ENCODE results near the gene SRCIN1.
"Not testable (repeated sequence)": the region's sequence is repeated elsewhere in the genome, so short reads cannot be mapped to it uniquely, and the experiment has no call there.

SRCIN1 gene

DNA sequence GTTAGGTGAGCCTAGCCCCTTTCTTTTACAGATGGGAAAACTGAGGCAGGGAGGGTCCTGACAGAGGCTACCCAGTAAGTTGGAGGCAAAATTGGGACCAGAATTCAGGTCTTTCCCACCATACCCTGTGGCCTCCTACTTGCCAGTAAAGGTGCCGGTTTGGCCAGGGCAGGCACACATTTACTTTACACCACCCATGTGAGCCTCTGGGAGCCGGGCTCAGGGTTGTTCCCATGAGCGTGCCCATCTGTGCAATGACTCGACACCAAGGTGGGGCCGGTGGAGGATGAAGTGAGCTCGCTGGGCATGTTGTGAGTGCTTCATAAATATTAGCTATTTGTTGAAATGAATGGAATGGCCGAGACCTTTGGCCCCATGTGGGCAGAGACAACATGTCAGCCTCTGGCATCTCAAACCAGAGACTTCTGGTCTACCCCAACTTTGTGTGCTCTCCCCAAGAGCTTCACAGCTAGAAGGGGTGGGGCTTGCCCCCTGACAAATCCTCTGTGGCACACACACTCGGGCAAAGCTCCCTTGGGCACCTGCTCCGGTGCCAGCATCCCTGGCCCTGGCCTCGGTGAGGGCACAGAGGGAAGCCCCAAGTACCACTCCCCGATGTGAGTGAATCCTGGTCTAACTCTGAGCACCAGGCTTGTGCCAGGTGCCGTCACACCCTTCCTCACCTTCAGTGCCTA is 60.1 kb downstream of the SRCIN1 start:
- DNase-seq (ENCODE audit: low read depth in 2 of 2): no peak

DNA sequence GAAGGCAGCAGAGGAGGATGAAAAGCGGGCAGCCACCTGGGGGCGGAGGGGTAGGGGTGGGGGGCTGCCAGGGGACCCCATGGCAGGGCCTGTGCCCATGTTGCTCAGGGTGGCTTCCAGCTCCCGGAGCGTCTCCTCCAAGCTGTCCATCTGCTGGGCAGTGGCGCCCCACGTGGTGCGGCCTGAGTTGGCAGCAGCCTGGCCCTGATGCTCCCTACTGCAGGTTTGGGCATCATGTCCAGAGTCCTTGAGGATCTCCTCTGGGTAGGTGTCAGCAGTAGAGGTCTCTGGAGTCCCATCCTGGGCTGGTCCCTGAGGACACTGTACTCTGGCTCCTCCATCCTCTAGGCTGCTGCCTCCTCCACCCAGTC is 60.9 kb downstream of the SRCIN1 start:
- DNase-seq (ENCODE audit: low read depth in 2 of 2): no peak

DNA sequence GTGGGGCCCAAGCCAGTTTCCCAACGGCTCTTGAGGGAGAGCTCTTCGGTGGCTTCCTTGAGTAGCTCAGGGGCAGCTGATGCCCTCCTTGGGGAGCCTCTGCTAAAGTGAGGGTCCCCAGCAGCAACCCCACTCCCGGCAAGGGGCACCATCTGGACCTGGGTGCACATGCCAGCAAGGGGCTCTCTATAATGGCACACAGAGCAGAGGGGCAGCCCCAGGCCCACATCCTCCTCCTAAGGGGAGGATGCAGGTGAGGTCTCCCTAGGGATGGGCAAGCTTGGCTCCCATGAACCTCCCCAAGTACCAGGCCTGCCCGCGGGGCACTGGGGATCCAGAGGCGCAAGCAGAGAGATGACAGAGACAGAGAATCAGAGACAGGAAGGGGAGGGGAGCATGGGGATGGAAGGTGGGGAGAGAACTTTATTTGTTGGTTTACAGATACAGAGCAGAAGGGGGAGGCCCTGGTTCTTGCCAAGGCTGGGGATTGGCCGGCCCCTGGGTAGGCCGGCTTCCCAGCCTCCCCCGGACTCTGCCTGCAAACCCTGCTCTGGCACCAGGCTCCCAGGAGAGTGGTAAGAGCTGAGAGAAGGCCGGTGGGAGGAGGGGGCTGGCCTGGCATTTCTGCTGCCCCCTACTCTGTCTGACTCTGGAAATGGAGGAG is 61.4 kb downstream of the SRCIN1 start:
- no peak for DNase-seq (ENCODE audit: low read depth in 2 of 2)

DNA sequence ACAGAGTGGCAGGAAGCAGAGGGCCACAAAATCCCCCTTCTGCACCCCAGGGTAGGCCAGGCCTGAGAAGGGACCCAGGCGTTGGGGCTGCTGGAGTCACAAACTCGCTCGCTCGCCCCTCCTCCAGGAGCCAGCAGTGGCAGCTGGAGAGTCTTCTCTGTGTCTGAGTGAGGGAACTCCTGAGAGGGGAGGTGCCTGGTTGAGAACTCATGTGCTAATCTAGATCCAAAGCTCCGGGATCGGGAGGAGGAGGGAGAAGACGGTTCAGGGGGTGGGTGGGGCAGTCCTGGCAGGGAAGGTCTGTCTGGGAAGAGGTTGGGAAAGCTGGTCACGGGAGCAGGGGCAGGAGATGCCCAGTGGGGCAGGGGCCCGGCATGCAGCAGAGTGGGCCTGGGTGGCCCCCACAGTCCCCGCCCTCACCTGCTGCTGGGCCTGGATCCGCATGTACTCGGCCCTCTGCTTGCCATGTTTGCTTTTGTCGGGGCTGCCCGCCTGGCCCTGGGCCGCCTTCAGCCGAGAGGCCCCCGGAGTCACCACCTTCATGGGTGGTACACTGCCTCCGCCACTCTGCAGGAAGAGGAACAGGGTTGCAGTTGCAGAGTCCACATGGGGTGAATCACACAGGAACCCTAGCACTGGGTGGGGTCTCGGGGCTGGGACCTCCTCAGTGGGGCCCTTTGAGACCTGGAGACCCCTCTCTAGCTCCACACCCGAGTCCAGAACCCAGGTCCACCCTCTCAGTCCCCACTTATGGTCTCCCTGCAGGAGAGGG is 62.2 kb downstream of the SRCIN1 start:
- no peak for DNase-seq (ENCODE audit: low read depth in 2 of 2)

GRCh38 chr17:38542286-38542685 is 63.5 kb downstream of the SRCIN1 start:
- DNase-seq (ENCODE audit: low read depth in 2 of 2): no peak

DNA sequence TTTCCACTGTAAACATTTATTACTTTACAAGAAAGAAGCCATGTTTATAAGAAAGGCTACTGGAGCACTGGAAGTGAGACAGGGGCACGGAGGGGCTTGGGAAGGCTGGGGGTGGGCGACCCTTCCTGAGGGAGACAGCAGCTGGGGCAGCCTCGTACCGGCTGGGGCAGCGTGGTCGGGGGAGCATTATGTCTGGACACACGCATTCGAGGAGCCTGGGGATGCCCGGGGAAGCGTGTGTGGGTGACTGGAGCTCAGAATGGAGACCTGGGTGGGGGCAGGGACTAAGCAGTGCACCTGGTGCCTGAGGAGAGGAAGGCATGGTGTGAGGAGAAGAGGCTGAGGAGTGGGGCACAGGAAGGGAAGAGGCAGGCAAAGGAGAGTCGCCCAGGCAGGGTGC is 64.5 kb downstream of the SRCIN1 start:
- DNase-seq (ENCODE audit: low read depth in 2 of 2): no peak

- DNase-seq (ENCODE audit: low read depth in 2 of 2): no peak
These were observed 65.2 kb downstream of the SRCIN1 start for GRCh38 chr17:38540514-38541045.

GRCh38 chr17:38539386-38539785 is 66.4 kb downstream of the SRCIN1 start:
- DNase-seq (ENCODE audit: low read depth in 2 of 2): no peak

DNA sequence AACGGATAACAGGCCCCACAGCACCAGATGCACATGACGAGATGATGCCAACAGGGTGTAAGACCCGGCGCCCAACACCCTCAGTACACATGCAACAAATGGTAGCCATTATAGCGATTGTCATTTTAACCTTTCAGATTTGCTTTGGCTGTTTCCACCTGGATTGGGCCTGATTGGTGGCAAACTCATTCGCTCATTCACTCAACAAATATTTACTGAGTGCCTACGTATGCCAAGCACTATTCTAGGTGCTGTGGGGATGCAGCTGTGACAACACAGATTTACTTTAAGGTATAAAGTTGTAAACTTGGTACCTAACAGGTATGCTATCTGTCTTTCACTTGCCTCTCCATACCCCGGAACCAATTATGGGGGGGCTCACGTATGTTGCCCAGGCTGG is 66.8 kb downstream of the SRCIN1 start:
- DNase-seq (ENCODE audit: low read depth in 2 of 2): no peak

DNA sequence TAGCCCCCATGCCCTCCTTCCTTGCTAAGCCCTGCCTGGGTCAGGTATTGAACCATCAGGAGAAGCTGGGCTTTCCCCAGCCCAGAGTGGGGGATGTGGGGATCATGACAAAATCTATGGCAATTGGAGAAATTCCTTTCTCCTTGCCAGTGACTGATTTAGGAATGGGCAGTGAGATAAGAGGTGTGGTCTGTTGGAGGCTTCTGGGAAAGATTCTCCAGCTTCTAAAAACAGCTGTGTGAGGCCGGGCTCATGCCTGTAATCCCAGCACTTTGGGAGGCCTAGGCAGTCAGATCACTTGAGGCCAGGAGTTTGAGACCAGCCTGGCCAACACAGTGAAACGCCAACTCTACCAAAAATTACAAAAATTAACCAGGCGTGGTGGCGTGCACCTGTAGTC is 69.1 kb downstream of the SRCIN1 start:
- DNase-seq (ENCODE audit: low read depth in 2 of 2): no peak

DNA sequence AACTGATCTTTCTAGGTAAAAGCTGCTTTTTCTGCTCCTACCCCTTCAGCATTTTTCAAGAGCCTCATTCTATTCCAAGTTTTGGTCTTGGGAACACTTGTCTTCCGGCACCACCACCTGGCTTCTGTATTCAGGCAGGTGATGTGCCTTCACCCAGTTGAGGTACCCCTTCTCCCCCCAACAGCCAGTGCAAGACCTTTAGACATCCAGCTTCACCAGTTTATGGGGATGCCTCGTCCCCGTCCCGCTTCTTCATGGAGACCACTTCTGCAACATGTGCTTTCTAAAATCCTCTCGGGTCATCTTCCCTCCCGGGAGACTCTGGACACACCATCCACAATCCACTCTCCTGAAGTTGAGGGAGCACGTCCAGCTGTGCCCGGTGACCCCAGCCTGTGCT is 69.9 kb downstream of the SRCIN1 start:
- DNase-seq (ENCODE audit: low read depth in 2 of 2): no peak

DNA sequence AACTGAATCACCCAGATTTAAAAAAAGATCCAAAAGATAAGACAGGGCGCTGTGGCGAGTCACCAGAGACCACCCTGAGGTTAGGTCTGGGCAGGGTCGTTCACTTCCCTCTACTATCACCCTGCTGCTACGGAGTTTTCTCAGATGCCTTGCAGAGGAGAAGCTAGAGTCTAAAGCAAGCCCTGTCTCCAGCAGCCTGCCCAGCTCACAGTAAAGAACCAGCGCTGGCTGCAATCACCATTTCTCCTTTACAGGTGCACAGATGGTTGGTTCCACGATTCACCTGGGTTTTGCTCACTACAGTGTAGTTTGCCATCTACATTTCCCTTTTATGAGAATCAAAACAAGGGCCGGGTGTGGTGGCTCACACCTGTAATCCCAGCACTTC is 71.3 kb downstream of the SRCIN1 start:
- DNase-seq (ENCODE audit: low read depth in 2 of 2): no peak

DNA sequence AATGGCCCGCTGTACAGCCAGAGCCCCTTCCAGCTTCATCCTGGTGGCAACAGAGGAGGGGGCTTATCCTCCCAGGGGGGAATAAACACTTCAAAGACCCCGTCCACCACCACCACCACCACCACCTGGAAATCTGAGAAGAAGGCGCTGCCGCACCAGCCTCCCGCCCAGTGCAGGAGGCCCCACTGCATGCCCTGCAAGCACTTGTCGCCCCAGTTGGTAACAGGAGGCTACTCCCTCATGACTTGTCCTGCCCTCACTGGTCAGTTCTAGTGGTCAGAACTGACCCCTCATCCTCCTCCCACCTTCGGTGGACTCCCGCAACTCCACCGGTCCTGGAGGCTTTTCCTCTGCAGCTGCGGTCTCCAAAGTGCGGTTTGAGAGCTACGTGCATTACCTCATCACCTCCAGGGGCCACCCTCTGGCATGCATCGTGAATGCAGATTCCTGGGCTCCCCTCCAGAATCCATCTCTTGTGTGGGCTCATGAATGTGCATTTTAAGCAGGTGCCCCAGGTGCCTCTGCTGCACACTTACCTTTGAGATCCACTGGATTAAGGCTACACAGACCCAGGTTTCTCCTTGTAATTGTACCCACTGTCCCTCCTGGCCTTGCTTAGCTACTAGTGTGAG is 71.8 kb downstream of the SRCIN1 start:
- no peak for DNase-seq (ENCODE audit: low read depth in 2 of 2)

- DNase-seq (ENCODE audit: low read depth in 2 of 2): no peak
These were observed 72.5 kb downstream of the SRCIN1 start for GRCh38 chr17:38533241-38533640.

- DNase-seq (ENCODE audit: low read depth in 2 of 2): no peak
These were observed 73.3 kb downstream of the SRCIN1 start for GRCh38 chr17:38532451-38532850.

GRCh38 chr17:38531761-38532160 is 74.0 kb downstream of the SRCIN1 start:
- DNase-seq (ENCODE audit: low read depth in 2 of 2): not testable (repeated sequence)

GRCh38 chr17:38530856-38531255 is 74.9 kb downstream of the SRCIN1 start:
- DNase-seq (ENCODE audit: low read depth in 2 of 2): not testable (repeated sequence)

DNA sequence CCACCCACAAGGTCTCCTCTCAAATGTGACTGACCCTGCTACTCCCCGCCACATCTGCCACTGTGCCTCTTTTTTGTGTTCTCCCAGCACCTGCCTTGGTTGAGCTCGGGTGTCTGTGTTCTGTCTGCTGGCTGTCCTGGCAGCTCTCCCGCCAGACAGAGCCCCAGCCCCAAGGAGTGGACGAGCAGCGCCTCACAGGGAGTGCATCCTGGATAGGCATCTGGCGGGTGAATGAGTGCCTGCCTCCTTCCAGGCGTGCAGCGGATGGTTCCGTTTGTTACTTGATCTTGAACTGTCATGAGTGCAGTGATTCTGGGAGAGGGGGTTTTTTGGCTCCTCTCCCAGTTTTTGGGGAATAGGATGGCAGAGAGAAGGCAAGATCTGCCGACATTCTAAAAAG is 77.6 kb downstream of the SRCIN1 start:
- DNase-seq (ENCODE audit: low read depth in 2 of 2): not testable (repeated sequence)

- not testable (repeated sequence) for DNase-seq (ENCODE audit: low read depth in 2 of 2)
These were observed 79.2 kb downstream of the SRCIN1 start for GRCh38 chr17:38526526-38526925.

- no peak for DNase-seq (ENCODE audit: low read depth in 2 of 2)
These were observed 93.2 kb downstream of the SRCIN1 start for GRCh38 chr17:38512473-38513058.

GRCh38 chr17:38511150-38512108 is 94.3 kb downstream of the SRCIN1 start:
- no peak for DNase-seq (ENCODE audit: low read depth in 2 of 2)

Data from stimulated activated CD4-positive, alpha-beta T cell treated with anti-CD3 and anti-CD28 coated beads, Interleukin-12 subunit alpha, Interleukin-12 subunit beta, amount 100 ng/mL, for 24 hours (primary cell).